Measurements from ENCODE around the gene SMIM27. TPM values are rescaled to one million over a fixed set of nuclear protein-coding genes. Genes with fewer than 3 reads are reported as not detected.
A peak's percentile ranks its signal among the peaks of the same experiment; 100 is the strongest.

Gene SMIM27
- total RNA-seq, 2 experiments from 2014 or later, result 27.3 to 30.1 TPM

DNA sequence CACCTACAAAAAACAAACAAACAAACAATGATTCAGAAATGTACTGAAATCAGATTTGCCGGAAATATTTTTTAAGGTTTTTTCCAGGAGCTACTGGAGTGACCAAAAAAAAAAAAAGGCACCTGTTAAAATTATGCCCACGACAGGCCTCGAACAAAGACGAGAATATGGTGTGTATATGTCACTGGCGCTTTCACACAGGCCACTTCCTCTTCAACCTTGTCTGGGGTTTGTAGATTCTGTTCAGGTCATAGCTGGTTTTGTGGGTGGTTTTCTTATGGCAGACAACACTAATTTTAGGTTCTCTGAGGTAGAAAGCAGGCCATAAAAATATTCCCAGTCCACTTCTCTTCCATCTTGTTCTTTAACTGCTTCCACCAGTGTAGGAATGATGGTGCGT is 13.8 kb downstream of the SMIM27 start:
- Mint-ChIP-seq H3K27ac (no peak overlapping the region), H3K36me3 (ENCODE audit: low read depth) (peaks cover 41% of the 10 kb centered on the region), H3K4me1 (peaks cover 15% of the 10 kb centered on the region), H3K9me3 (no peaks in the 10 kb centered on the region), H3K27me3 (no peaks in the 10 kb centered on the region), H3K4me3 (no peak overlapping the region)
- DNase-seq, result no peak
- ChIA-PET POLR2A (interaction anchor here (1.7 kb wide), 2 partner anchors 12 to 16 kb away, joined by 7 to 10 read pairs; no protein-coding TSS in a partner anchor), CTCF (interaction anchor here (0.8 to 2.8 kb wide), 4 partner anchors 14 to 187 kb away, joined by 5 to 19 read pairs (median 8); partner anchors contain the start of genes RIGI and SMIM27)

DNA sequence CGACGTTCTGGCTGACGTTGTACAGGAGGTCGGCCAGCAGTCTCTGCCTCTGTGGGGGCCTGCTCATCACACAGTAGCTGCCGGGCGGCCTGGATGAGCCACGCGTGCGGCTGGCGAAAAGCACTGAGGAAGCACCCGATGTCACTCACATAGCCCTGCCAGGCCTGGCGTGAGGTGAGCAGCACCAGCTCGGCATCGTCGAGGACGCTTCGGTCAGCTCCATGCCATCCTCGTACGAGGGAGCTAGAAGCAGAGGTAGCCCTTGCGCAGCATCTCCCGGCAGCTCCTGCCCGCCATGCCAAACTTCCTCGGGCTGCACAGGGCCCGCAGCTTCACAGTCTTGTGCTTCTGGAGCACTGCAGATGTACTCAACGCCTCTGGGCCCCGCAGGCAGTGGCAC is 14.6 kb downstream of the SMIM27 start:
- peaks cover 37% of the 10 kb centered on the region for H3K36me3 Mint-ChIP-seq (ENCODE audit: low read depth)
- H3K4me1 Mint-ChIP-seq, result peaks cover 20% of the 10 kb centered on the region
- no peak overlapping the region for H3K27ac Mint-ChIP-seq
- CTCF ChIA-PET, result interaction anchor here (0.8 to 2.8 kb wide), 4 partner anchors 14 to 188 kb away, joined by 5 to 19 read pairs (median 8); partner anchors contain the start of genes RIGI and SMIM27
- no peaks in the 10 kb centered on the region for H3K9me3 Mint-ChIP-seq
- no peak for DNase-seq
- POLR2A ChIA-PET, result interaction anchor here (1.7 kb wide), 2 partner anchors 12 to 17 kb away, joined by 7 to 10 read pairs; no protein-coding TSS in a partner anchor
- no peaks in the 10 kb centered on the region for H3K27me3 Mint-ChIP-seq
- no peak overlapping the region for H3K4me3 Mint-ChIP-seq

DNA sequence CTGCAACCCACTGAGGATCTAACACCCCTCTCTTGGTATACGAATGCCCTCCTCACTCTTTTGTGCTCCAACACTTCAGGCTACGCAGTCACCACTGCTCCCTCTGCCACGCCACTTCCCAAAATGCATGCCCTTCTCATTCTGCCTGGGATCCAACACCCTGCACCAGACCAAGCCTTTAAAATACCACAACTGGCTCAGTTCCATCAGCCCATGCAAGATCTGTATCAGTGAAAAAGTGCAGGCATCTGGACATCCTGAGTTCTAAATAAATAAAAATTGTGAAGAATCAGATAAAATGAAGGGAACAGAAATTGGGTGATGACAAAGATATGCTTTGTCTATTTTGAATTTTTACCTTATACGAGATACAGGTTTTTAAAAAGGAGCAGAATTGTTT is 18.1 kb downstream of the SMIM27 start:
- H3K9me3 Mint-ChIP-seq, result no peaks in the 10 kb centered on the region
- ChIA-PET CTCF (no interaction called here), POLR2A (no interaction called here)
- peak overlapping the region; percentile 46 for H3K27ac Mint-ChIP-seq
- no peak overlapping the region for H3K4me3 Mint-ChIP-seq
- peaks cover 34% of the 10 kb centered on the region for H3K4me1 Mint-ChIP-seq
- no peaks in the 10 kb centered on the region for H3K27me3 Mint-ChIP-seq
- H3K36me3 Mint-ChIP-seq (ENCODE audit: low read depth), result peaks cover 28% of the 10 kb centered on the region
- DNase-seq, result no peak

DNA sequence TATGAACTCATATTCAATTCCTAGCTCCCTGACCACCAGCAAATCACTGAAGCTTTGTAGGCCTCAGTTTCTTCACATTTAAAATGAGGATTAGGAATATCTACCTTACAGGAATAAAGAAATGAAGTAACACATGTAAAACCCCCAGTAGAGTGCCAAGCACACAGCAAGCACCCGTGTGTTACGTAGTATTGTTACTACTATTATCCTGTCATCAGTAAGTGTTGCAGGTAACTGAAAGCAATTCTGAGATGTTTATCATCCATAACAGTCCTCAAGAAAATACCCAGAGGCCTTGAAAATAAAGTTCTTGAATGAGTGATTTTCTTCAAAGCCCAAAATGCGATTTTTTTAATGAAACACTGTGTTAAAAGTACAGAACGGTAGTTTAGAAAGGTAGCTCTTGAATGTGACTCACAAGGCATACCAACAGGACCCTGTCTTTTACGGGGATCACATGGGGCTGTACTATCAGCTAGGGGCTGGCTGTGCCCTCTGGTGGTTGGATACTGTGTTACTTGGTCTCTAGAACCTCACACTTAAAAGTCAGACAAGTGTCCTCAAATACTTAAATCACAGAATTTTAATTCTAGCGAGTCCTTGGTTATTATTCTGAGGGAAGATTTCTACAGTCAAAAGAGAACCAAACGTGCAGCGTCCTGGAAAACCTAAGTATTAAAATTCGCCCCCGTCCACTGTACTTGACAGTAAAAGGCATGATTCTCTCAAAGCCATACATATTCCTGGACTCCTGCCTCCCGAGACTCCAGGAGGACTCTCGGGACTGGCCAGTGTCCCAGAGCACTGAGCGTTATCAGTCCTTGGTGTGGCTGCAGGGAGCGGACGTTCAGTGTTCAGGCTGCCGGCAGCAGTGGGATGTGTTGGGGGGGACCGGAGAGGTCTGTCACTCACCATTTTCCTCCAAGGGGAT is 20.1 kb downstream of the SMIM27 start:
- Mint-ChIP-seq H3K4me1 (peaks cover 28% of the 10 kb centered on the region), H3K4me3 (peak overlapping the region; percentile 97), H3K36me3 (ENCODE audit: low read depth) (peaks cover 15% of the 10 kb centered on the region), H3K27ac (peak overlapping the region; percentile 96), H3K9me3 (no peaks in the 10 kb centered on the region), H3K27me3 (peaks cover 1% of the 10 kb centered on the region)
- DNase-seq, result peak; percentile 81
- ChIA-PET CTCF (interaction anchor here (0.6 to 11.8 kb wide), 20 partner anchors 8 to 198 kb away, joined by 3 to 416 read pairs (median 6); partner anchors contain the start of genes ACO1, RIGI, SMIM27 and TOPORS), POLR2A (interaction anchor here (0.9 to 2.9 kb wide), 12 partner anchors 8 to 471 kb away, joined by 3 to 36 read pairs (median 5); partner anchors contain the start of genes ACO1, DNAJA1, RIGI and SMIM27)

DNA sequence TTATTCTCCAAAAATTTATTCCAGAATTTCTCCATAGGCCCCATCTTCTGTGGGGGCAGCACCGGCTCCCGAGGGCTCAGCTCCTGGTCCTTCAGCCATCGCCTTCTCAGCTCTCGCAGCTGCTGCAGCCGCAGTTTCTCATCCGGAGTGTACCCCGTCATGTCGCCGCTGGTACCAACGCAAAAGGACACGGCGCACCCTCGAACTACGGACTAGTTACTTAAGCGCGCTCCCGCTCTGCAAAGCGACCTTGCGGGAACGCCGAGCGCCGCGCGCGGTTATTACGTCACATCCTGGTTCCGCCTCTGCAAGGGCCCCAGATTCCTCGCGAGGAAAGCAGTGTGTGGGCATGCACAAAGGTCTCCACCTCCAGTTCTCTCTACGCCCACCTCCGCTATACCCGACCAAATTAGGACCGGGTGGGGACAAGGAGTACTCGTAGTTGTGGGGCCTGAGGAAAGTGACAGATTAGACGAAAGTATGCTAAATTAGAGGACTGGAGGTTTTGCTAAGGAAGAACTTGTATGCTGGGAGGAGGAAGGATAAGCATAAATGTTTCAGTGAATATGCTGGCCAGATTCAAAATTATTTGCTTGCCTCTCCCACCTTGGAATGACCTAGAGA is 20.9 kb downstream of the SMIM27 start, which contains the start of gene NDUFB6:
TSS of gene NDUFB6 (minus strand) at position 260 of the 624 bp plus-strand sequence. CDS start at position 161, 99 bp downstream.
- CTCF ChIA-PET, result interaction anchor here (1.1 to 11.8 kb wide), 8 partner anchors 9 to 195 kb away, joined by 6 to 416 read pairs (median 23); partner anchors contain the start of genes ACO1, RIGI, SMIM27 and TOPORS
- H3K9me3 Mint-ChIP-seq, result no peaks in the 10 kb centered on the region

DNA sequence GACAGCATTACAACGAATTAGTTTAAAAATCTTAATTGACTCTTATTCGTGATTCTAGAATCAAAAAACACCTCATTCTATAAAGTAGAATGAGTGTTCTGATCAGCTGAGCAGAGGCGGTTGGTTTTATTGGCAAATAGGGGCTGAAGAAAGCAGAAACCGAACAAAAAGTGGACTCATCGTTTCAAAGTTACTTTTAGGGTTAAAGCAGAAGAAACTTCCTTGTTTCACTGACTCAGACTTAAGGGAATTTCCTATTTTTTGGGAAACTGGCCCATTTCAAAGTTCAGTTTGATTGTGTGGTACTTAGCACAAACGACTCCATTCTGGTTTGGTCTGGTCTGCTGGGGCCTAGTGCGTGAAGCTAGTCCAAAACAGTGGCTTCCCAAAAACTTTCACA is 21.7 kb downstream of the SMIM27 start:
- Mint-ChIP-seq H3K4me1 (peaks cover 28% of the 10 kb centered on the region), H3K27me3 (peaks cover 3% of the 10 kb centered on the region), H3K36me3 (ENCODE audit: low read depth) (peaks cover 5% of the 10 kb centered on the region), H3K9me3 (no peaks in the 10 kb centered on the region), H3K27ac (peak overlapping the region; percentile 96), H3K4me3 (peak overlapping the region; percentile 97)
- POLR2A ChIA-PET, result interaction anchor here (1.2 to 2.9 kb wide), 6 partner anchors 10 to 451 kb away, joined by 5 to 36 read pairs (median 12); partner anchors contain the start of genes ACO1, DNAJA1, RIGI and SMIM27
- no peak for DNase-seq
- CTCF ChIA-PET, result interaction anchor here (1.0 to 11.8 kb wide), 6 partner anchors 8 to 396 kb away, joined by 3 to 416 read pairs (median 43); partner anchors contain the start of genes ACO1, RIGI, SMIM27 and TOPORS

More for the DNA sequence above, 20.9 kb downstream of the SMIM27 start, which contains the start of gene NDUFB6:
- Mint-ChIP-seq H3K27ac (peak within 1 kb of the TSS; percentile 96), H3K4me3 (peak within 1 kb of the TSS; percentile 97), H3K27me3 (peaks cover 1% of the 10 kb centered on the region), H3K4me1 (peaks cover 28% of the 10 kb centered on the region), H3K36me3 (ENCODE audit: low read depth) (peaks cover 9% of the 10 kb centered on the region)
- peak; percentile 96 for DNase-seq
- POLR2A ChIA-PET, result interaction anchor here (1.0 to 2.9 kb wide), 8 partner anchors 9 to 452 kb away, joined by 3 to 36 read pairs (median 6); partner anchors contain the start of genes ACO1, DNAJA1, RIGI and SMIM27

DNA sequence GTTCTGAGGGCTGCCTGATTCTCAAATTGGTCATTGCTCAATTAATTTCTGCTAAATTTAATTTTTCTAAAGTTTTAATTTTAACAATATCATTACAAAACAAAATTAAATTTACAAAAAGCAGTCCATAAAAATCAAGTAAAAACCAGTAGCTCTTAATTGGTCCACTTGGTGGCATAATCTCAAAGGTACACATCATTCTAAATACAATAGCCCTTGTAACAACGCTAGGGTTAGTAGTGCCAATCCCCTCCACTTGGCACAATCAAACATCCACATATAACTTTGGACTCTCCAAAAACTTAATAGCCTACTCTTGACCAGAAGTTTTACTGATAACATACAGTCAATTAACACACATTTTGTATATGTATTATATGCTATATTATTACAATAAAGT is 22.7 kb downstream of the SMIM27 start:
- H3K4me1 Mint-ChIP-seq, result peaks cover 27% of the 10 kb centered on the region
- no peak overlapping the region for H3K4me3 Mint-ChIP-seq
- no peak overlapping the region for H3K27ac Mint-ChIP-seq
- no peak for DNase-seq
- CTCF ChIA-PET, result interaction anchor here (1.0 to 11.8 kb wide), 4 partner anchors 24 to 394 kb away, joined by 3 to 416 read pairs (median 54); partner anchors contain the start of genes ACO1, SMIM27 and TOPORS
- peaks cover 6% of the 10 kb centered on the region for H3K27me3 Mint-ChIP-seq
- POLR2A ChIA-PET, result no interaction called here
- H3K9me3 Mint-ChIP-seq, result no peaks in the 10 kb centered on the region
- H3K36me3 Mint-ChIP-seq (ENCODE audit: low read depth), result peaks cover 5% of the 10 kb centered on the region

DNA sequence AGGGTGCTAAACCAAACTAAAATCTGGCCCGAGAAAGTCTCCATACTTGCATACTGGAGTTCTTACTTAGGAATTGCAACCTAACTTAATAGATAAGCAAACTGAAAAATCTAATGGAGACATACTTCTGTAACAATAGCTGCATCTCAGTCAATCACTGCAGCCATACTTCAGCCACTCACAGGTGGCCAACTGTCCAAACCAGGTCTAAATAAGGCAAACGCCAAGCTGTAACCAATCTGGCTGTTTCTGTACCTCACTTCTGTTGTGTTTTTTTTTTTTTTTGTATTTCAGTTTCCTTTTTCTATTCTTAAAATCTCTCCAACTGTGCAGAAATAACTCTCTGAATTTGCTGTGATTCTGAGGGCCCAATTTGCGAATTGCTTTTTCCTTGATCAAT is 25.2 kb downstream of the SMIM27 start:
- Mint-ChIP-seq H3K4me3 (no peak overlapping the region), H3K27me3 (peaks cover 14% of the 10 kb centered on the region), H3K27ac (no peak overlapping the region), H3K36me3 (ENCODE audit: low read depth) (no peaks in the 10 kb centered on the region), H3K9me3 (no peaks in the 10 kb centered on the region), H3K4me1 (peaks cover 14% of the 10 kb centered on the region)
- no peak for DNase-seq
- POLR2A ChIA-PET, result interaction anchor here (0.7 to 4.6 kb wide), 2 partner anchors 26 to 198 kb away, joined by 3 to 20 read pairs; no protein-coding TSS in a partner anchor
- CTCF ChIA-PET, result interaction anchor here (6.1 to 11.8 kb wide), 2 partner anchors 194 to 199 kb away, joined by 51 to 416 read pairs; partner anchors contain the start of gene ACO1

DNA sequence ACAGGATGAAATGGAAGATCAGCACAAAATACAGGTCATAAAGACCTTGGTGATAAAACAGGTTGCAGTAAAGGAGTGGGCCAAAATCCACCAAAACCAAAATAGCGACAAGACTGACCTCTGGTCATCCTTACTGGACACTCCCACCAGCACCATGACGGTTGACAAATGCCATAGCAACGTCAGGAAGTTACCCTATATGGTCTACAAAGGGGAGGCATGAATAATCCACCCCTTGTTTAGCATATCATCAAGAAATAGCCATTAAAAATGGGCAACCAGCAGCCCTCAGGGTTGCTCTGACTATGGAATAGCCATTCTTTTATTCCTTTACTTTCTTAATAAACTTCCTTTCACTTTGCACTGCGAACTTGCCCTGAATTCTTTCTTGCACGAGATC is 26.8 kb downstream of the SMIM27 start:
- CTCF ChIA-PET, result interaction anchor here (0.6 to 11.8 kb wide), 18 partner anchors 12 to 1284 kb away, joined by 3 to 416 read pairs (median 6); partner anchors contain the start of genes ACO1, SMIM27 and TOPORS
- H3K27me3 Mint-ChIP-seq, result peaks cover 14% of the 10 kb centered on the region
- H3K4me1 Mint-ChIP-seq, result peaks cover 7% of the 10 kb centered on the region
- POLR2A ChIA-PET, result interaction anchor here (0.9 to 4.6 kb wide), 4 partner anchors 27 to 447 kb away, joined by 3 to 20 read pairs (median 4); partner anchors contain the start of gene ACO1
- H3K36me3 Mint-ChIP-seq (ENCODE audit: low read depth), result no peaks in the 10 kb centered on the region
- no peak overlapping the region for H3K27ac Mint-ChIP-seq
- no peaks in the 10 kb centered on the region for H3K9me3 Mint-ChIP-seq
- no peak for DNase-seq
- H3K4me3 Mint-ChIP-seq, result no peak overlapping the region

DNA sequence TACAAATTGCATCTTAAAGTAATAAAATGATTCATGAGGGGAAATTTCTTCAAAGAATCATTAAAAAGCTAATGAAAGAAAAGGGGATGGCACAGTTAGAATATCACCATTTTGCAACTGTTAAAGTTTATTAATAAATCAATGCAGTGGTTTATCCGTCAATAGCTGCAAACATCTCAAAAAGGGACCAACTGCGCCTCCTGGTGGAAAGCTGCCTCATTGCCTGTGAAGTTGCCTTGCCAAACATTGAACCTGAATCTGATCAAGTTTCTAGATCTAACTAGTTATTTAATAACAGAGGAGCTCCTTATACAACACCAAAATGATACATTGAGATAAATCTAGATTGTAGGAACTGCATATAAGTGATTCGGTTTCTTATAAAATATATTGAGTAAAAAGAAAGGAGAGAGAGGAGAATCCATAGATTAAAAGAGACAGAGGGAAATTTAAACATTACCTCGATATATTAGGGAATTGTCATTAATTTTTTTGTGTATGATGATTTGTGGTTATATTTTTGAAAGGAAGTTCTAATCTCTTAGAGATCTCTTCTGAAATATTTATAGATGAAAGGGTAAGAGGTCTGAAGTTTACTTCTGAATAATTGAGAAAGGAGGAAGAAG is 27.7 kb downstream of the SMIM27 start:
- Mint-ChIP-seq H3K4me3 (no peak overlapping the region), H3K9me3 (no peaks in the 10 kb centered on the region), H3K27ac (no peak overlapping the region), H3K36me3 (ENCODE audit: low read depth) (no peaks in the 10 kb centered on the region), H3K4me1 (peaks cover 5% of the 10 kb centered on the region), H3K27me3 (peaks cover 17% of the 10 kb centered on the region)
- POLR2A ChIA-PET, result interaction anchor here (0.7 to 4.6 kb wide), 6 partner anchors 28 to 446 kb away, joined by 3 to 20 read pairs (median 4); partner anchors contain the start of genes ACO1, RIGI and SMIM27
- peak; percentile 80 for DNase-seq
- CTCF ChIA-PET, result interaction anchor here (0.6 to 11.8 kb wide), 28 partner anchors 8 to 1283 kb away, joined by 3 to 416 read pairs (median 5); partner anchors contain the start of genes ACO1, RIGI, SMIM27 and TOPORS

DNA sequence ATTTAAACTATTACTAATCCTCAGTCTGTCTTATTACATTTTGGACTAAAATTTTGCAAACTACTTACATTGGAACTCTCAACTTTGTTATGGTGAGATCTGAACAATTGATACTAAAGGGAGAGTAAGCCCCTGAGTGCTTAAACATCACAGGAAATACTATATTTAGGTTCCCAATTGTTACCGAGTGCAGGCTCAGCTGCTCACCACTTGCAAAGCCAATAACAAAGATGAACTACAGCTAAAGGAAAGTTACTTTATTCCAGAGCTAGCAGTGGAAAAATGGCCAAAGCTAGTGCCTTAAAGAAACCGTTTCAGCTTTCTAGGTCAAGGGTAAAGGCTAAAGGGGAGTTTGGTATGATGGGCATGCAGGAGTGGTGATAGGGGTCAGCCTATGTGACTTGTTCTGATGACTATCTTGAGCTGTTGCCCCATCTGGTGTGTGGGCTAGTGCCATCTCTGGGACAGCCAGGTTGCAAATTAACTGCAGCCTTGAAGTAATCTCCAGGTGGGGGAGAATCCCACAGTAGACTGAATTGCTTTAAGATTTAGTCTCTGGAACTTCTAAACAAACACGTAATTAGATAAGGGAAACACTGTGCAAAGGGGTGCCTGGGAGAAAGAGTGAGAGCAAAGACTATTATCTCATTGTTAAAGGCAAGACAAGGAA is 28.6 kb downstream of the SMIM27 start:
- ChIA-PET POLR2A (interaction anchor here (2.5 to 4.6 kb wide), 2 partner anchors 55 to 202 kb away, joined by 5 to 20 read pairs; partner anchors contain the start of gene RIGI), CTCF (interaction anchor here (0.9 to 11.8 kb wide), 20 partner anchors 7 to 405 kb away, joined by 3 to 416 read pairs (median 6); partner anchors contain the start of genes ACO1, NDUFB6 and RIGI)
- Mint-ChIP-seq H3K27me3 (peaks cover 25% of the 10 kb centered on the region), H3K27ac (no peak overlapping the region), H3K9me3 (no peaks in the 10 kb centered on the region), H3K4me1 (peaks cover 5% of the 10 kb centered on the region), H3K4me3 (no peak overlapping the region), H3K36me3 (ENCODE audit: low read depth) (no peaks in the 10 kb centered on the region)
- DNase-seq, result no peak
